Trophoblast cell (in vitro differentiated cells and primary cell): ENCODE results near the gene TMEM26.
A peak's percentile ranks its signal among the peaks of the same experiment; 100 is the strongest.

ENCODE experiments used
- DNase-seq, 2 donors: peaks; one replicate each; pipeline ENCODE4 v3.0.0-alpha.2; 2016
- H2AFZ ChIP-seq: 2 replicates; pipeline ENCODE4 v1.6.1; 2013; ENCODE audit warnings: low read length, moderate library complexity, mild to moderate bottlenecking; ENCODE audit not compliant: insufficient read depth, poor library complexity
- H2AK5ac ChIP-seq: 2 replicates; pipeline ENCODE4 v1.6.1; 2013; ENCODE audit warnings: mild to moderate bottlenecking, low read length
- H2BK120ac ChIP-seq: 2 replicates; pipeline ENCODE4 v1.6.1; 2013; ENCODE audit warnings: low read length, mild to moderate bottlenecking, moderate library complexity; ENCODE audit not compliant: insufficient read depth, poor library complexity
- H2BK12ac ChIP-seq: 2 replicates; pipeline ENCODE4 v1.6.1; 2013; ENCODE audit warnings: mild to moderate bottlenecking, low read length, moderate library complexity
- H2BK5ac ChIP-seq: 2 replicates; pipeline ENCODE4 v1.6.1; 2013; ENCODE audit warnings: low read length, low read depth, moderate library complexity, mild to moderate bottlenecking; ENCODE audit not compliant: poor library complexity
- H3K14ac ChIP-seq: 2 replicates; pipeline ENCODE4 v1.6.1; 2013; ENCODE audit warnings: mild to moderate bottlenecking, low read length
- H3K18ac ChIP-seq: 2 replicates; pipeline ENCODE4 v1.6.1; 2013; ENCODE audit warnings: mild to moderate bottlenecking, low read length
- H3K23ac ChIP-seq: 2 replicates; pipeline ENCODE4 v1.6.1; 2013; ENCODE audit warnings: low read length
- H3K27ac ChIP-seq: 2 replicates; pipeline ENCODE4 v1.5.1; 2013; ENCODE audit warnings: low read depth, mild to moderate bottlenecking, inconsistent platforms, low read length, moderate library complexity
- H3K27me3 ChIP-seq: 2 replicates; pipeline ENCODE4 v1.6.1; 2013; ENCODE audit warnings: inconsistent platforms, mild to moderate bottlenecking, low read length, moderate library complexity; ENCODE audit not compliant: insufficient read depth
- H3K36me3 ChIP-seq, 2 experiments: 1 replicate in 1 of 2; 2 replicates in 1 of 2; pipeline ENCODE4 v1.6.1; 2013; ENCODE audit warnings: low read length in 2 of 2, mild to moderate bottlenecking in 2 of 2, moderate library complexity in 1 of 2; ENCODE audit not compliant: insufficient read depth in 2 of 2, control insufficient read depth in 1 of 2
- H3K4ac ChIP-seq: 2 replicates; pipeline ENCODE4 v1.6.1; 2013; ENCODE audit warnings: low read depth, mild to moderate bottlenecking, low read length, moderate library complexity
- H3K4me1 ChIP-seq, 2 experiments: 1 replicate in 1 of 2; 2 replicates in 1 of 2; pipeline ENCODE4 v1.6.1; 2013; ENCODE audit warnings: low read length in 2 of 2, mild to moderate bottlenecking in 2 of 2, moderate library complexity in 1 of 2; ENCODE audit not compliant: insufficient read depth in 2 of 2, control insufficient read depth in 1 of 2
- H3K4me2 ChIP-seq: 2 replicates; pipeline ENCODE4 v1.6.1; 2013; ENCODE audit warnings: inconsistent platforms, mild to moderate bottlenecking, low read length, moderate library complexity
- H3K4me3 ChIP-seq: 2 replicates; pipeline ENCODE4 v1.5.1; 2013; ENCODE audit warnings: mild to moderate bottlenecking, low read depth, low read length, inconsistent platforms
- H3K79me1 ChIP-seq: one replicate; pipeline ENCODE4 v1.6.1; 2013; ENCODE audit warnings: low read length
- H3K79me2 ChIP-seq: 2 replicates; pipeline ENCODE4 v1.6.1; 2013; ENCODE audit warnings: low read length, mild to moderate bottlenecking; ENCODE audit not compliant: control insufficient read depth, insufficient read depth, poor library complexity
- H3K9ac ChIP-seq: 2 replicates; pipeline ENCODE4 v1.6.1; 2013; ENCODE audit warnings: mild to moderate bottlenecking, low read length
- H3K9me3 ChIP-seq: 2 replicates; pipeline ENCODE4 v1.6.1; 2013; ENCODE audit warnings: low read depth, mild to moderate bottlenecking, control low read depth, inconsistent platforms, low read length; ENCODE audit not compliant: insufficient read depth
- H4K12ac ChIP-seq: 2 replicates; pipeline ENCODE4 v1.6.1; 2013; ENCODE audit warnings: low read depth, mild to moderate bottlenecking, low read length, moderate library complexity
- H4K8ac ChIP-seq: 2 replicates; pipeline ENCODE4 v1.6.1; 2013; ENCODE audit warnings: low read depth, mild to moderate bottlenecking, low read length, moderate library complexity
- H4K91ac ChIP-seq: one replicate; pipeline ENCODE4 v1.6.1; 2013; ENCODE audit warnings: low read depth, mild to moderate bottlenecking, low read length, moderate library complexity
- WGBS: extraction: QIAGEN DNeasy Blood & Tissue Kit; methylation state at CpG from one replicate; pipeline ENCODE4 v1.1.7; 2013; ENCODE audit warnings: missing lambda C conversion rate; ENCODE audit not compliant: insufficient read length, insufficient coverage; ENCODE audit errors: extremely low coverage; 5-methylcytosine and 5-hydroxymethylcytosine counted together

TMEM26 gene

GRCh38 chr10:61465171-61465496, 12.0 kb upstream of the TMEM26 start:
- Histone ChIP-seq H3K27ac (no peak overlapping the region), H3K18ac (no peak overlapping the region), H2AK5ac (no peak overlapping the region), H2BK12ac (no peak overlapping the region), H3K4ac (no peak overlapping the region), H3K79me2 (no peaks in the 10 kb centered on the region), H3K9me3 (no peaks in the 10 kb centered on the region), H2AFZ (no peak overlapping the region), H3K4me3 (no peak overlapping the region), H2BK120ac (no peak overlapping the region), H4K12ac (no peak overlapping the region), H3K4me1 (no peaks in the 10 kb centered on the region), H3K9ac (no peak overlapping the region), H3K23ac (no peak overlapping the region), H4K8ac (no peak overlapping the region), H2BK5ac (no peak overlapping the region), H3K36me3 (no peaks in the 10 kb centered on the region), H3K79me1 (no peaks in the 10 kb centered on the region), H3K27me3 (no peaks in the 10 kb centered on the region), H3K4me2 (no peak overlapping the region), H3K14ac (no peak overlapping the region), H4K91ac (no peak overlapping the region)
- no peak for DNase-seq

GRCh38 chr10:61464461-61465170, 11.4 kb upstream of the TMEM26 start:
- no peaks in the 10 kb centered on the region for H3K36me3 ChIP-seq
- no peak overlapping the region for H2BK120ac ChIP-seq
- no peaks in the 10 kb centered on the region for H3K79me2 ChIP-seq
- H4K12ac ChIP-seq = no peak overlapping the region
- no peak overlapping the region for H3K27ac ChIP-seq
- H2AK5ac ChIP-seq = no peak overlapping the region
- no peaks in the 10 kb centered on the region for H3K9me3 ChIP-seq
- no peak overlapping the region for H3K9ac ChIP-seq
- no peaks in the 10 kb centered on the region for H3K79me1 ChIP-seq
- H4K91ac ChIP-seq = no peak overlapping the region
- no peaks in the 10 kb centered on the region for H3K4me1 ChIP-seq
- no peak overlapping the region for H3K4ac ChIP-seq
- no peak overlapping the region for H3K23ac ChIP-seq
- H2BK5ac ChIP-seq = no peak overlapping the region
- DNase-seq = peak; percentile 0 to 49
- no peak overlapping the region for H3K14ac ChIP-seq
- no peak overlapping the region for H4K8ac ChIP-seq
- no peak overlapping the region for H3K4me2 ChIP-seq
- no peak overlapping the region for H2AFZ ChIP-seq
- no CpG with 5 or more reads among the region's 6 CpGs for WGBS
- no peaks in the 10 kb centered on the region for H3K27me3 ChIP-seq
- H3K4me3 ChIP-seq = no peak overlapping the region
- H2BK12ac ChIP-seq = no peak overlapping the region
- no peak overlapping the region for H3K18ac ChIP-seq

GRCh38 chr10:61463035-61463909, 10.1 kb upstream of the TMEM26 start:
- Histone ChIP-seq H3K27me3 (no peaks in the 10 kb centered on the region), H2AFZ (no peak overlapping the region), H4K91ac (no peak overlapping the region), H3K9ac (no peak overlapping the region), H3K79me2 (no peaks in the 10 kb centered on the region), H3K4me1 (peaks cover 0 to under 1% of the 10 kb centered on the region in 2 experiments), H2BK5ac (no peak overlapping the region), H3K36me3 (no peaks in the 10 kb centered on the region), H3K14ac (no peak overlapping the region), H2BK12ac (no peak overlapping the region), H3K23ac (no peak overlapping the region), H3K4me2 (no peak overlapping the region), H2BK120ac (no peak overlapping the region), H4K8ac (no peak overlapping the region), H3K4me3 (no peak overlapping the region), H2AK5ac (no peak overlapping the region), H4K12ac (no peak overlapping the region), H3K9me3 (no peaks in the 10 kb centered on the region), H3K27ac (no peak overlapping the region), H3K4ac (no peak overlapping the region), H3K79me1 (no peaks in the 10 kb centered on the region), H3K18ac (no peak overlapping the region)
- no CpG with 5 or more reads among the region's 5 CpGs for WGBS
- no peak for DNase-seq

- Histone ChIP-seq H2AFZ (no peak overlapping the region), H3K4ac (no peak overlapping the region), H3K36me3 (no peaks in the 10 kb centered on the region), H3K79me1 (no peaks in the 10 kb centered on the region), H3K27me3 (no peaks in the 10 kb centered on the region), H3K18ac (no peak overlapping the region), H3K14ac (no peak overlapping the region), H4K8ac (no peak overlapping the region), H3K9ac (no peak overlapping the region), H2BK12ac (no peak overlapping the region), H2BK5ac (no peak overlapping the region), H3K4me2 (no peak overlapping the region), H3K27ac (no peak overlapping the region), H3K23ac (no peak overlapping the region), H4K91ac (no peak overlapping the region), H4K12ac (no peak overlapping the region), H3K79me2 (no peaks in the 10 kb centered on the region), H3K4me1 (peaks cover 0 to 2% of the 10 kb centered on the region in 2 experiments), H2AK5ac (no peak overlapping the region), H3K4me3 (no peak overlapping the region), H3K9me3 (no peaks in the 10 kb centered on the region), H2BK120ac (no peak overlapping the region)
- no peak for DNase-seq
These were observed 7.7 kb upstream of the TMEM26 start for GRCh38 chr10:61460835-61461234.
